GM21786 (cell line): ENCODE results near the gene AP3D1.

Experiments
- ATAC-seq: cut with Tn5 transposase; IDR thresholded peaks from one replicate; pipeline ENCODE4 v1.9.1; 2021; ENCODE audit not compliant: unreplicated experiment

AP3D1 gene

DNA sequence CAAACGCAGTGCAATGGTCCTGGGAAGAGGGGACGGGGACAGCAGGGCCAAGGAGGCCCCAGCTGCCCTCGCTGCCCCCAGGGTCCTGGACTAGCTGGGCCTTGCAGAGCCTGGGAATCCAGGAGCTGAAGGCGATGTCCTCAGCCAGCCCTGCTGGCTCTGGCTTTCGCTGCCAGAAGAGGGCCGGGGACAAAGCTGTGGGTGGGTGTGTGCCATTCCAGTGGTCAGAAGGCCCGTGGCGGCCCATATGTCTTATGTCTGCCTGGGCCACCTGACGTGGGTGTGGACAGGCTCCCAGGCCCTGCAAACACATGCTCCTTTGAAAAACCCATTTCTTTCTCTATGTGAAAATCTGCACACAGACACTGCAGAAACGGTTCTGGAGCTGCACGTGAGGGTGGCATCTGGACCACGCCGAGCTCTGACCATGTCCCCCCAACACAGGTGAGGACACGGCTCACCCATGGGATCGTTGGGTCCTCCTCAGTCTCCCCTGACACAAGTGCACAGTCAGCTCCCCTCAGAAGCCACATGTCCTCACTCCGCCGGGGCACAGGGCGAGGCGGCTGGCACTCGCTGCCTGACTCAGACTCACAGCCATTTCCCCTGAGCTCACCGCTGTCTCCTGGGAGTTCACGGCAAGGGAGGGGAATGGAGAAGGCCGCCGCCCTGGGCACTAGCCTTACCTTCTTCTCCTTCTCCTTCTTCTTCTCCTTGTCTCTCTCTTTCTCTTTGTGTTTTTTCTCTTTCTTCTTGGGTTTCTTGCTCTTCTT, 37.7 kb downstream of the AP3D1 start:
- ATAC-seq: no peak

DNA sequence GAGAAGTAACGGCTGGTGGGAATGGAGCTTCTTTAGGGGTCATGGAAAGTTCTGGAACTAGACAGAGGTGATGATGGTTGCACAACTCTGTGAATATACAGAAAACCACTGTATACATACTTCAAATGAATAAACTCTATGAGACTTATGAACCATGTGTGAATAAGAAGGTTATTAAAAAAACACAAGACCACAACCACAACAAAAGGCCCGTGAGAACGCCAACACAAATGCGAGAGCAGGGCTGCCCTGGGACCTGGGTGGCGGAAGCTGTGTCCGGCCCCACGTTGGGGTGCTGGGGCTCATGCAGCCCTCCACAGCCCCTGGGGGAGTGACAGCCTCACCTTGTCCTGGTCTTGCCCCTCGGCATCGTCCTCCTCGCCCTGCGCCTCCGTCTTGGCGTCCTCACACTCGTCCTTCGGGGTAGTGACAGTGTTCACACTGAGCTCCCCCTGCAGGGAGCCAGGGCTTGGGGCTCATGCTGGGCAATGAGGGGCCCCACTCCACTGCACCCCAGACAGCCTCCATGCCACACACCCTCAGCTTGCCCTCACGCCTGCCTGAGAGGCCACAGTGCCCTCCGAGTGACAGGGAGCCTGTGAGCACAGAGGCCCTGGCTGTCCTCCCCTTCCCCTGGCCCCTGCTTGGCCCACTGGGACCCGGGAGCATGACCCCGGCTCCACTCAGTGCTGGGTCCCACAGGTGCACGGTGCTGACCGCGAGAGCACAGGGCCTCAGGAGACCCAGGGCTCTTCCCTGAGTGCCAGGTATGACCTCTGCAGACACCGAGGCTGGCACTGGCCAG, 38.6 kb downstream of the AP3D1 start:
- ATAC-seq: no peak

DNA sequence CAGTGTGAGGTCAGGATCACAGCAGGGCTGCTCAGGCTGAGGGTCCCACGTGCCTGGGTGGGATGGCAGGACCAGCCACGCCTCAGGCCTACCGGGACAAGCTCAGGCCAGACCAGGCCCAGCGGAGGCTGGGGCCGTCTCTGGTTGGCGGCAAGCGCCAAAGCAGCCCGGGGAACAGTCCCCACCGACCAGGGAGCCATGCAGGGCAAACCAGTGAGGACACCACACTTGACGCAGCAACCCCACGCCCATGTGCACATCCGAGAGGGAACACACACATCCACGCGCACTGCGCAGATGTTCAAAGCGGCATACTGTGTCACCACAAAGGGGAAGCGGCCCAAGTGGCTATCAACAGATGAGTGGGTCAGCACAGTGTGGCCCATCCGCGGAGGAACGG, 39.5 kb downstream of the AP3D1 start:
- ATAC-seq: no peak

DNA sequence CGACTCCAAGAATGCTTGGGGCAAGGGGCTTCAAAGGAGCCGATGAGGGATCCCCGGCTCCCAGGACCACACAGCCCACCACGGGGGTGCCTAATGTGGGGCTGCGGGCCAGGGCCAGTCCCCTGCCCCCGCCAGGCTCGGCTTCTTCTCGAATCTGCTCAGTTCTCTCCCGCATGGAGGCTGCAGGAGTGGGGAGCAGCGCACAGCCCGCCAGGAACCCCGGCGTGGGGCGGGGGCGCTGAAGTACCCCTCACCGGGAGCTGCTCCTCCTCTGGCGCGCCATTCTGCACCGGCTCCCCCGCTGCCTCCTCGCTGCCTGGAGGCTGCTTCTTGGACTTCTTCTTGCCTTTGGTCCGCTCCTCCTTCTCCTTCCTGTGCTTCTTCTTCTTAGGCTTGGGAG, 39.9 kb downstream of the AP3D1 start:
- no peak for ATAC-seq

GRCh38 chr19:2110822-2111221, 40.5 kb downstream of the AP3D1 start:
- ATAC-seq: no peak

DNA sequence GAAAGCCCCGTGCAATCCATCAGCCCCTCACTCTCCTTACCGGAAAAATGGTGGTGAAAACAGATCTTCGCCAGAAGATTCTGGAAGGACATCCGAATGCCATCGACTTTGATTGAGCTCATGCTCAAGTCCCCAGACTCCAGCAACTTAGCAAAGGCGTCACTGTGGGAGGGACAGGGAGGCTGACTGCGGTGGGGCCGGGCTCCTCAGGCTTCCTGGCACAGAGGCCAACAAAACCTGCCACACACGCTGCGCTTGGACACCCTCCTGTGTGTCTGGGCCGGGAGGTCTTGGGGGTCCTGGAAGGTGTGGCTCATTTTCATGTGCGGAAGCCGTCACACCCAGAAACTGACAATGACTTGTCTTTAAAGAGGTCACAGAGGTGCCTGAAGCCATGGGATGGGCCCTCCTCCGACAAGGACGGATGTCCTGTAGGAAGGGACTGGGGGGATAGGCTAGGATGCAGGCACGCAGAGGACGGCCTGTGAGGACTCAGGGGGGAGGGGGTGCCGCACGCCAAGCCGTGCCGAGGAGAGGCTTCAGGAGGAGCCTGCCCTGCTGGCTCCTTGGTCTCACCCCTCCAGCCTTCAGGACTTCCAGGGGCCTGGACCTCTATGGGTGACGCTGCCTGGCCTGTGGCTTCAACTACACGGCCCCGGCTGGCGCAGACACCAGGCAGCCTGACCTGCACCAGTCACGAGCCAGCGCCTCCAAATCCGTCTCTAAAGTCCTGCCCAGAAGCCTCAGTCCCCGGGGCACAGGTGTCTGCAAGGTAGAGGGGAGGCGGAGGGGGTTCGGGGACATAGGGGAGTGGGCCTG, 42.1 kb downstream of the AP3D1 start:
- ATAC-seq: no peak

- ATAC-seq: no peak
Measured at GRCh38 chr19:2108251-2109016, 42.9 kb downstream of the AP3D1 start.

DNA sequence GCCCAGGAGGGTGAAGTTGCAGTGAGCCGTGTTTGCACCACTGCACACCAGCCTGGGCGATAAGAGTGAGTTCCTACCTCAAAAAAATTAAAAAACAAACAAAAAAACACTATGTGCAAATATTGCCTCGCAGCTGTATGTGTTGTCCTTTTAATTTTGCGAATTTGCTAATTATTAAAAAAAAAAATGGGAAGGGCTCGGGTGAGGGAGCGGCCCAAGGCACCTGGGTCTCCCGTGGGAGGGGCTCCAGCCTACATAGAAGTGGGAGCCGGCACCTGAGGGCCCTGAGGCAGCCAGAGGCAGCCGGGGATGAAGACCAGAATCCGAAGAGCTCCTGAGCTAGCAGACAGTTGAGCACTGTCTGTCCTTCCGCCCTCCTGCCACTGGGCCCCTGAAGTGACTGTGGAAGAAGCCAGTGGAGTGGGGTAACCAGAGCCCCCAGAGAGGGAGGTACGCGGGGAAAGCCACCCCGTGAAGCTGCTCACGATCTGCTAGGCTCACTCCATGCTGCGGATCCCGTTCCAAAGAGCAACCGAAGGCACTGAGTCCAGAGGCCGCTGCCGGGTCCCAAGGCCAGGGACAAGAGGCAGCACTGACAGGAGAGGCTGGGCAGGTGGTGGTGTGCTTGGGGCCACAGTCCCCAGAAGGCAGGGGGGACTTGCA, 48.2 kb downstream of the AP3D1 start:
- no peak for ATAC-seq

- ATAC-seq: no peak
Measured at GRCh38 chr19:2101417-2102335, 49.7 kb downstream of the AP3D1 start.

GRCh38 chr19:2100719-2101061, 50.7 kb downstream of the AP3D1 start:
- ATAC-seq: no peak

DNA sequence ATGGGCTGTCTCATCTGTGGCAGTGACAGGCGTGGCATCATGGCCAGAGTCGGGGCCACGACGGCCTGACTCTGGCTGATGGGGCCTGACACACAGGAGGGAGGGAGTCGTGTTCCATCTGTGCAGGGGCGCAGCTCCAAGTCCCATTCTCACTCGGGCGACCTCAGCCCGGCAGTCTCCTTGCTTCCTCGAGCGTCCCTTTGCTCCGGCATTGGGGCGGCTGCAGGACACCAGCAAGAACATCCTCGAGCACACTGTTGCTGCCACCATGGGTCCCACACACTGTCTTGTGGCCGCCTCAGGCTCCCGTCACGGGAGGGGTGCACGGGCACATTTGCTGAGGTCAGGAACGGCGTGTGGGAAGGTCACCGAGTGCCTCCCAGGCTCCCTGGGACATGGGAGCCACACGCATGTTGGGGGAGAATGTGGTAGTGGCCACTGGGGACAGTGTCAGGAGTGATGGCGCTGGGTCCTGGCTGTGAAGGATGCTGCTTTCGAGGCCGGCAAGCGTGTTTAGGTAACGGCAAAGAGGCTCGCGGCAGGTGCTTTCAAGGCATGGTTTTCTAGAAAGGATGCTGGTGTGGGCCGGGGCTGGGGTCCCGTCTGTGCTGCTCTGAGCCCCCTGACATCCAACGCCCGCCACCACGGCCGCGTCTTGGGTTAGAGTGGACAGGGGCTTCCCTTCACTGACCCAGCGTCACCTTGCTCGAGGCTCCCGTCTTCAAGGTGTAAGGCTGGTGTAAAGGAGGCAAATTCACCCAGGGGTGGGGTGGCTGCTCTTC, 51.2 kb downstream of the AP3D1 start:
- ATAC-seq: no peak

GRCh38 chr19:2099054-2099501, 52.3 kb downstream of the AP3D1 start:
- ATAC-seq: no peak

- ATAC-seq: no peak
Measured at GRCh38 chr19:2097886-2098327, 53.5 kb downstream of the AP3D1 start.

GRCh38 chr19:2097203-2097885, 54.0 kb downstream of the AP3D1 start:
- ATAC-seq: no peak

DNA sequence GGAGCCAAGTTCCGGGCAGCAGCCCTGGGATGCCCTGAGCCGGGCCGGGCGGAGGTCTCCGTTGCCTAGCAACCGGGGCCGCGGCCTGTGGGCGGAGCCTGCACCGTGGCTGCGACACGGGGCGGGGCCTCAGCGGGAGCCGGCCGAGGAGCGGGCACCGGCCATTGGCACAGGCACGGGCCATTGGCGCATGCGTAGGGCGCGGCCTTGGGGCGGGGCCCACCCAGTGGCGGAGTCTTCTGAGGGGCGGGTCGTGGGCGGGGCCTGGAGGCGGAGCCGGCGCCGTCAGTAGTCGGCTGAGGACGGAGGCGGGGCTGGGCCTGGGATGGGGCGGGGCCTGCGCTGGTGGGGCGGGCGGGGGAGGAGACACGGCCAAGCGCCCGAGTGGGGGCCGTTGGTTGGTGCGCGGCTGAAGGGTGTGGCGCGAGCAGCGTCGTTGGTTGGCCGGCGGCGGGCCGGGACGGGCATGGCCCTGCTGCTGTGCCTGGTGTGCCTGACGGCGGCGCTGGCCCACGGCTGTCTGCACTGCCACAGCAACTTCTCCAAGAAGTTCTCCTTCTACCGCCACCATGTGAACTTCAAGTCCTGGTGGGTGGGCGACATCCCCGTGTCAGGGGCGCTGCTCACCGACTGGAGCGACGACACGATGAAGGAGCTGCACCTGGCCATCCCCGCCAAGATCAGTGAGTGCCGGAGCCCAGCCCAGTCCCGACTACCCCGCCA, 54.7 kb downstream of the AP3D1 start, which contains the start of gene IZUMO4:
TSS of gene IZUMO4 (plus strand) at position 436 of the 723 bp plus-strand sequence. CDS start at position 467, 31 bp downstream.
- ATAC-seq: peak; percentile 68

GRCh38 chr19:2096034-2096479, 55.3 kb downstream of the AP3D1 start, which contains the start of gene MOB3A:
TSS of gene MOB3A (minus strand) at chr19:2096326. CDS start at chr19:2078560, 17,766 bp downstream.
- ATAC-seq: peak; percentile 26
